ENCODE results near the gene ZNF678.
"Not testable (repeated sequence)": the region's sequence is repeated elsewhere in the genome, so short reads cannot be mapped to it uniquely, and the experiment has no call there.

The ZNF678 gene

GRCh38 chr1:227606271-227606670 lies 42.9 kb downstream of the ZNF678 start:
- not testable (repeated sequence) for DNase-seq

- DNase-seq = no peak
Observed at GRCh38 chr1:227607336-227607898, 44.1 kb downstream of the ZNF678 start.

DNA sequence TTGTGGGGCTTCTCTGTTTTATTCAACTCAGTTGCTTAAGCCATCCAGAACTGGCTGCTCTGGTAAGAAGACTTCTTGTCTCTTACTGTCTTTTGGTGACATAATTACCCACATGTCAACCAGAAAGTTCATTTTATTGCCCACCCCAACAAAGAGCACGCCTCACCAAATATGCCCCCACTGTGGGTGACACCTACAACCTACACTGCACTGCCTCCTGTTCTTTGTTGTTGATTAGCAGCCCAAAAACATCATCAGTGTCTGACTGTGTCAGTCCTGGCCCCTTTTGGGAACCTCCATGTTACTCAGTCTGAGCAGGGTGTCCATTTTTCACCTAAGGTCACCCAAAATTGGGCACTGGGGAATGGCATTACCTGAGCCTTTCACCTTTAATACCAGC lies 49.3 kb downstream of the ZNF678 start:
- no peak for DNase-seq

DNA sequence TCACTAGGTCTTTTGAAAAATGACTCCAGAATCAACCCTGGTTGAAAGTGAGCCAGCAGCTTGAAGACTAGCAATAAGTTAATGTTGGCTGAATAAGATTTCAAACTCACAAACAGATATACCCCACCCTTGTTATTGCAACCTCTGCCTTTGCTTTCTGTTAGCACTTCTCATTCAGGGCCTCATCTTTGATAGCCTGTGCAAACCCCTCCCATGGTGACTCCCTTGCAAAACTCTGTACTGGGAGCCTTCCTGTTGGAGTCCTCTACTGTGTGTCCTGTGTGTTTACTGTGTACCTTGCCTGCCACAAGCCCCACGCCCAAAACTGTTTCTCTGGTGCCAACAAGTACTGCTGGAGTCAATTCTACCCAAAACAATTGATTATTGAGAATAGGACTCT lies 50.2 kb downstream of the ZNF678 start:
- DNase-seq = no peak

DNA sequence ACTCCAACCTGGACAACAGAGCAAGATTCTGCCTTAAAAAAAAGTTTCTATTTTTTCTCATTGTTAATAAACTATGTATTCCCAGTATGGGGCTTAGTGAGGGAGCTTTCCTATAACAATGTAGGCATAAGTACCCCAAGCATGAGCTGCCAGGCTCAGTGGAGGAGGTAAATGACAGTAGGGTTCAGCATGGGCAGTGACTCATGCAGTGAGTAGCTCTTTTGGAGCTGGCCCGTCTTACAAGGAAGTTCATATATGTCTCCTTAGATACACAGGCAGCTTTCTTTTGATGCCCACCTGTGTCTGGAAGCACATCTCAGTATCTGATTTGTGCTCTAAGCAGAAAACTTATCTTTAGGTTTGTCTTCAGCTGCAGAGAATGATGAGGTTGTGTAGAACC lies 57.9 kb downstream of the ZNF678 start:
- DNase-seq = no peak

DNA sequence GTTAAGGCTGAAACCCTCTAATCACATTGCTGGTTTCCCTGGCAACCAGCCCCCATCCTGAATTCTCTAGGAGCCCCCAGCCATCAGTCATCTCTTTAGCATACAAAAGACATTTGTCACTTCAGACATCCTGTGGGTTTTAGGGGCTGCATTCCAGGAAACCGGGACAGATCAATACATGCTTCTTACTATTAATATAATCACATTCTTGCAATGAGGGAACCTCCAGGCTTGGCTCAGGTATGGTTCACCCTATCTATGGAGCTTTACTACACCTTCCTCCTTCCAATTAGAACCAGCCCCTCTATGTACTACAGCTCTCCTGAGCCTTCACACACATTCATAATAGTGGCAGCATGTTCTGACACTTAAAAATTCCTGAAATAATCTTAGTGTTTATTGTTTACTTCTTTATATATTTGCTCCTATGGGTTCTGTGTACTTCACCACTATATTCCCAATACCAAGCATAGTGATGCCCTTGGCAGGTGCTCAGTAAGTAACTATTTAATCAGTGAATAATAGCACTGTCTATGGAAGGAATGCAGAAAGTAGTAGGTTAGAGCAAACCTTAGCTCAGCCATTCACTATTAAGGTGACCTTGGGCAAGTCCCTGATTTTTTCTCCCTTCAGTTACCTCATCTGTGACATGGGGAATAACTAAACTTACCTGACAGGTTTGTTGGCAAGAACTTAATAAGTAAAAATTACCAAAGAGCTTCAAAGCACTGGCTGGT lies 59.6 kb downstream of the ZNF678 start:
- no peak for DNase-seq

- no peak for DNase-seq
Observed at GRCh38 chr1:227632325-227632724, 69.0 kb downstream of the ZNF678 start.

- DNase-seq = no peak
Observed at GRCh38 chr1:227635596-227635995, 72.2 kb downstream of the ZNF678 start.

- no peak for DNase-seq
Observed at GRCh38 chr1:227654431-227654830, 91.1 kb downstream of the ZNF678 start.

DNA sequence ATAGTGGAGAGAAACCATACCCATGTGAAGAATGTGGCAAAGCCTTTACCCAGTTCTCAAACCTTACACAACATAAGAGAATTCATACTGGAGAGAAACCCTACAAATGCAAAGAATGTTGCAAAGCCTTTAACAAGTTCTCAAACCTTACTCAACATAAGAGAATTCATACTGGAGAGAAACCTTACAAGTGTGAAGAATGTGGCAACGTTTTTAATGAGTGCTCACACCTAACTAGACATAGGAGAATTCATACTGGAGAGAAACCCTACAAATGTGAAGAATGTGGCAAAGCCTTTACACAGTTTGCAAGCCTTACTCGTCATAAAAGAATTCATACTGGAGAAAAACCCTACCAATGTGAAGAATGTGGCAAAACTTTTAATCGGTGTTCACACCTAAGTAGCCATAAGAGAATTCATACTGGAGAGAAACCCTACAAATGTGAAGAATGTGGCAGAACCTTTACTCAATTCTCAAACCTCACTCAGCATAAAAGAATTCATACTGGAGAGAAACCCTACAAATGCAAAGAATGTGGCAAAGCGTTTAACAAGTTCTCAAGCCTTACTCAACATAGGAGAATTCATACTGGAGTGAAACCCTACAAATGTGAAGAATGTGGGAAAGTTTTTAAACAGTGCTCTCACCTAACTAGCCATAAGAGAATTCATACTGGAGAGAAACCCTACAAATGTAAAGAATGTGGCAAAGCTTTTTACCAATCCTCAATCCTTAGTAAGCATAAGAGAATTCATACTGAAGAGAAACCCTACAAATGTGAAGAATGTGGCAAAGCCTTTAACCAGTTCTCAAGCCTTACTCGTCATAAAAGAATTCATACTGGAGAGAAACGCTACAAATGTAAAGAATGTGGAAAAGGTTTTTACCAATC lies 91.7 kb downstream of the ZNF678 start:
- no peak for DNase-seq

- DNase-seq = no peak
Observed at GRCh38 chr1:227661495-227661894, 98.1 kb downstream of the ZNF678 start.

DNA sequence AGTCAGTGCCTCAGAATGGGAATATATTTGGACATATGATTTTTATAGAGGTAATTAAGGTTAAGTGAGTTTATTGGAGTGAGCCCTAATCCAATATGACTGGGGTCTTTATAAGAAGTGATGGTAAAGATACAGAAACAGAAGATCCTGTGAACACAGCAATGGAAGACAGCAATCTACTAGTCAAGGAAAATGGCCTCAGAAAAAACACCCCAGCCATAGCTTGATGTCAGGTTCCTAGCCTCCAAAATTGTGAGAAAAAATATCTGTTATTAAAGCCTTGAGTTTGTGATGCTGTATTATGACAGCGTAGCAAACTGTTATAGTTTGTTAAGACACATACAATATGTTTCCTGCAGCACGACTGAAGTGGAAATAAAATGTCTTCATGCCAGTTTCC lies 99.6 kb downstream of the ZNF678 start:
- DNase-seq = no peak

GRCh38 chr1:227666286-227666685 lies 102.9 kb downstream of the ZNF678 start:
- no peak for DNase-seq

DNA sequence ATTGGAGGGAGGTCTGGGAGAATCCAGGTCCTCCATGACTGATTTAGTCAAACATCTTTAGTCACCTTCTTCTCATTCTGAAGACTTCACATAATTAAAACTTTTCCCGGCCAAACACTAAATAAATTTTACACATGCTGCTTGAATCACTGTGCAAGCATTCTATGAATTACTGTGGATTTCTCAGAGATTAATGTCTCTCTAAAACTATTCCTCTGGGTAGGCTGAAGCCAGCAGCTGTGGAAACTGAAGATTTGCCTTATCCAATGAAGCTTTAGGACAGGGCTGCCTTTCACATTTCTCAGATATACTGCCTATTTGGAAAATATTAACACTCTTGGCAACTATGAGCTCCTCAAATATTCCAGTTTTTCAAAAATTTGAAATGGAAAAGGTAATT lies 110.1 kb downstream of the ZNF678 start:
- DNase-seq = no peak

DNA sequence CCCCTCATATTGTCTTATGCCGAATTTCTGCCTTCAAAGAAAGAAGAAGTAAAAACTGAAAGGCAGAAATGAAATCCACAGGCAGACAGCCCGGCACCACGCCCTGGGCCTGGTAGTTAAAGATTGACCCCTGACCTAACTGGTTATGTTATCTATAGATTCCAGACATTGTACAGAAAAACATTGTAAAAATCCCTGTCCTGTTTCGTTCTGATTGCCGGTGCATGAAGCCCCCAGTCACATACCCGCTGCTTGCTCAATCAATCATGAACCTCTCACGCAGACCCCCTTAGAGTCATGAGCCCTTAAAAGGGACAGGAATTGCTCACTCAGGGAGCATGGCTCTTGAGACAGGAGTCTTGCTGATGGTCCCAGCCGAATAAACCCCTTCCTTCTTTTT lies 122.5 kb downstream of the ZNF678 start:
- DNase-seq = no peak

- no peak for DNase-seq
Observed at GRCh38 chr1:227697321-227697864, 134.0 kb downstream of the ZNF678 start.

DNA sequence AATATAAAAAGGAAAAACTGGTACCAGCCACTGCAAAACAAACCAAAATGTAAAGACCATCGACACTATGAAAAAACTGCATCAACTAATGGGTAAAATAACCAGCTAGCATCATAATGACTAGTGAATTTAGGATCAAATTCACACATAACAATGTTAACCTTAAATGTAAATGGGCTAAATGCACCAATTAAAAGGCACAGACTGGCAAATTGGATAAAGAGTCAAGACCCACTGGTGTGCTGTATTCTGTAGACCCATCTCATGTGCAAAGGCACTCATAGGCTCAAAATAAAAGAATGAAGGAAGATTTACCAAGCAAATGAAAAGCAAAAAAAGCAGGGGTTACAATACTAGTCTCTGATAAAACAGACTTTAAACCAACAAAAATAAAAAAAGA lies 138.3 kb downstream of the ZNF678 start:
- DNase-seq = not testable (repeated sequence)

- no peak for DNase-seq
Observed at GRCh38 chr1:227707846-227708245, 144.5 kb downstream of the ZNF678 start.

- no peak for DNase-seq
Observed at GRCh38 chr1:227709451-227709850, 146.1 kb downstream of the ZNF678 start.

DNA sequence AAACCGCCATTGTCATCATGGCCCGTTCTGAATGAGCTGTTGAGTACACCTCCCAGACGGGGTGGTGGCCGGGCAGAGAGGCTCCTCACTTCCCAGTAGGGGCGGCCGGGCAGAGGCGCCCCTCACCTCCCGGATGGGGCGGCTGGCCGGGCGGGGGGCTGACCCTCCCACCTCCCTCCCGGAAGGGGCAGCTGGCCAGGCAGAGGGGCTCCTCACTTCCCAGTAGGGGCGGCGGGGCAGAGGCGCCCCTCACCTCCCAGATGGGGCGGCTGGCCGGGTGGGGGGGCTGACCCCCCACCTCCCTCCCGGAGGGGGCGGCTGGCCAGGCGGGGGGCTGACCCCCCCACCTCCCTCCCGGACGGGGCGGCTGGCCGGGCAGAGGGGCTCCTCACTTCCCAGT lies 147.1 kb downstream of the ZNF678 start:
- DNase-seq = not testable (repeated sequence)

- DNase-seq = no peak
Observed at GRCh38 chr1:227712648-227713047, 149.3 kb downstream of the ZNF678 start.

DNA sequence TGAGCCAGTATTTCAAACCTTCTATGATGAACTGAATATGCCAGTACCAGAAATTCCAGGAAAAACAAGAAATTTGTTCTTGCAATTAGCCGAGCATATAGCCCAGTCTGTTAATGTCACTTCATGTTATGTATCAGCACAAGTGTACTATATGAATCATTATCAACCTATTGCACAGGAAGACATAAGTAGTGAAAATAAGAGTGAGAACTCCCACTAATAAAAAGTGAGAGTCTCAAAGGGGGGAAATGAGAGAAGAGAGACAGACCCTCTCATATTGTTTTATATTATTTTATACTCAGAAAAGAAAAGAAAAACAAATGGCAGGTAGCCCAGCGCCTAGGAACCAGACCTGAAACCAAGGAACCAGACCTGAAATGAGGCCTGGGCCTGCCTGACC lies 155.6 kb downstream of the ZNF678 start:
- DNase-seq = no peak

DNA sequence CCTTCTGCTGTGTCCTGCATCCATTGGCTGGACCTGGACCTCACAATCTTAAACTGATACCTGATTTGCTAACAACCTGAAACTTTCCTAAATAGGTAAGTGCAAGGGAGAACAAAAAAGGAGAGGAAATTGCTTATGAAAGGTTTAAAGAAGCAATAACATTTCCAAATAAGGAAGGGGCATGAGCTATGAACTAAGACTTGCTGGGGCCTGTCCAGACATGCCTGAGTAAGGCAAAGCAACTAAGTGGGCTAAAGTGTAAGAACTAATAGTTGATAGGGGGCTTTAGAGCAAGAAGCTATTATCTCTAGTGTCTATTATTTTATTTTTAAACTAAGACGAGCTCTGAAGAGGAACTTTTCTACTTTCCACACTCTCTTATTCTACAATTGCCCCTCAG lies 160.1 kb downstream of the ZNF678 start:
- no peak for DNase-seq

DNA sequence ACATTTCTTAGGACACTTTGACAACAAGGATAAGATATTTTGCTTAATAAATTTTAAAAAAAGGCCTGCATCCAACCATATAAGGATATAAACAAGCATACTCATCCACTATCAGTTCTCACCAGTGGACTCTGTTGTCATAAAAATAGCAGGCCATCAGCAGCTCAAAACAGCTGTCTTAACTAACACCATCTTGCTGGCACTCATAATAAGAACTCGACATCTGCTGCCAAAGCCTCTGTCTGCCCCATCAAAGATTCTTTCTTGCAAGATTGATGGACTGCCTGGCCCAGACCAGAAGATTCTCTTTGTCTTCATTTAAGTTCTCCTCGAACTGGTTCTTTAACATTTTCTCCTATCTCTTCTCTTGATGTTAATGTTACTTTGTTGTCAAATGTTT lies 161.7 kb downstream of the ZNF678 start:
- no peak for DNase-seq
